K562 (cell line): ENCODE results near the gene TMEM87B. TPM values are rescaled to one million over a fixed set of nuclear protein-coding genes. Genes with fewer than 3 reads are reported as not detected.

Experiments
- ATAC-seq: fragments of 200-7000 bp; cut with Tn5 transposase; 3 replicates; pipeline ENCODE4 v1.9.1; 2020; ENCODE audit warnings: moderate library complexity
- BruUV-seq: library from RNA; stranded (reverse); fragments of 400-500 nt; replicated peaks from 2 replicates; lab custom pipeline; 2021; lab: Mats Ljungman, UMichigan
- CTCF ChIA-PET: fragments of 300-600 bp; formaldehyde crosslinking; extraction: SDS; loops from one replicate; lab custom pipeline; 2021; ENCODE audit warnings: low intra/inter-chr PET ratio; lab: Yijun Ruan, JAX
- POLR2A ChIA-PET: fragments of 300-600, 350-650 bp; sonication (Branson Sonifier 250); formaldehyde crosslinking; extraction: SDS; loops from one replicate; lab custom pipeline; 2021; ENCODE audit warnings: antibody characterized with exemption, inconsistent platforms; lab: Yijun Ruan, JAX
- DNase-seq, 4 experiments: peaks; one replicate each; pipeline versions ENCODE4 v3.0.0 to v3.0.0-alpha.2; 2011 to 2018; ENCODE audit warnings: low spot score in 3 of 4, mixed read lengths in 3 of 4; ENCODE audit errors: extremely low read depth in 1 of 4
- FAIRE-seq: peaks from 2 replicates; lab custom pipeline; 2011; peaks lifted over from hg19 to GRCh38; lab: Jason Lieb, UNC
- H2AFZ ChIP-seq: 2 replicates; pipeline ENCODE4 v1.6.0; 2011; ENCODE audit warnings: low read depth, low read length, control low read depth, inconsistent platforms
- H3K27ac ChIP-seq: fragments of 200-600 bp; 3 replicates; pipeline ENCODE4 v1.8.0; 2011; ENCODE audit warnings: low read depth, mild to moderate bottlenecking, control low read depth, inconsistent platforms, low read length, moderate library complexity, mixed read lengths; ENCODE audit errors: extremely low read depth
- H3K27me3 ChIP-seq, 2 experiments: fragments of 300-600 bp in 1 of 2; 2 replicates in 1 of 2; 3 replicates in 1 of 2; pipeline versions ENCODE4 v1.6.0 to v1.8.0; 2011; ENCODE audit warnings: inconsistent platforms in 2 of 2, low read length in 2 of 2, mild to moderate bottlenecking in 1 of 2, mixed read lengths in 1 of 2, moderate library complexity in 1 of 2; ENCODE audit not compliant: control insufficient read depth in 2 of 2, insufficient read depth in 2 of 2
- H3K36me3 ChIP-seq: fragments of 300-600 bp; 3 replicates; pipeline ENCODE4 v1.8.0; 2011; ENCODE audit warnings: mild to moderate bottlenecking, low read length, inconsistent platforms; ENCODE audit not compliant: control insufficient read depth, insufficient read depth
- H3K4me1 ChIP-seq, 2 experiments: fragments of 200-600 bp in 1 of 2; replicated peaks in 1 of 2; 2 replicates in 1 of 2; 3 replicates in 1 of 2; pipeline versions ENCODE4 v1.5.1 to v1.8.0; 2011; ENCODE audit warnings: inconsistent platforms in 2 of 2, low read length in 2 of 2, mild to moderate bottlenecking in 1 of 2, mixed read lengths in 1 of 2, moderate library complexity in 1 of 2; ENCODE audit not compliant: control insufficient read depth in 2 of 2, insufficient read depth in 2 of 2
- H3K4me2 ChIP-seq: 2 replicates; pipeline ENCODE4 v1.6.1; 2011; ENCODE audit warnings: low read length, control low read depth, inconsistent platforms, mixed read lengths; ENCODE audit not compliant: insufficient read depth
- H3K4me3 ChIP-seq: fragments of 200-600 bp; sonication (generic), shearing (Covaris generic); 2 replicates; pipeline ENCODE4 v1.5.1; 2016; ENCODE audit warnings: control low read depth, inconsistent platforms
- H3K79me2 ChIP-seq: fragments of 200-600 bp; 3 replicates; pipeline ENCODE4 v1.8.0; 2011; ENCODE audit warnings: low read length, inconsistent platforms; ENCODE audit not compliant: control insufficient read depth, insufficient read depth
- H3K9ac ChIP-seq, 2 experiments: 2 replicates each; pipeline versions ENCODE4 v1.6.0 to v1.6.1; 2011; ENCODE audit warnings: low read depth in 2 of 2, low read length in 2 of 2, control low read depth in 1 of 2, inconsistent platforms in 1 of 2, mild to moderate bottlenecking in 1 of 2, mixed read lengths in 1 of 2; ENCODE audit not compliant: insufficient read depth in 1 of 2
- H3K9me1 ChIP-seq: one replicate; pipeline ENCODE4 v1.6.0; 2011; ENCODE audit warnings: inconsistent platforms, mild to moderate bottlenecking, low read length, moderate library complexity; ENCODE audit not compliant: control insufficient read depth, insufficient read depth
- H3K9me3 ChIP-seq: replicated peaks from 2 replicates; pipeline ENCODE4 v1.5.1; 2011; ENCODE audit warnings: low read depth, low read length, inconsistent platforms; ENCODE audit not compliant: control insufficient read depth, insufficient read depth
- H4K20me1 ChIP-seq: replicated peaks from 2 replicates; pipeline ENCODE4 v1.6.1; 2011; ENCODE audit warnings: low read length, inconsistent platforms, mixed read lengths; ENCODE audit not compliant: control insufficient read depth, insufficient read depth
- C11orf30 ChIP-seq: fragments of 450-650 bp; IDR thresholded peaks from 2 replicates; pipeline ENCODE4 v1.6.1; 2016; ENCODE audit warnings: low read depth, mild to moderate bottlenecking
- GABPB2 ChIP-seq: fragments of 250-450 bp; sonication (Bioruptor Pico); conservative IDR thresholded peaks from 2 replicates; pipeline ENCODE4 v1.5.1; 2021; ENCODE audit warnings: mild to moderate bottlenecking
- GATAD2A ChIP-seq: fragments of 450-650 bp; IDR thresholded peaks from 2 replicates; pipeline ENCODE4 v1.6.1; 2017
- HOXB6 ChIP-seq: fragments of 250-450 bp; sonication (Bioruptor Pico); IDR thresholded peaks from 2 replicates; pipeline ENCODE4 v1.5.1; 2022; ENCODE audit warnings: mild to moderate bottlenecking, borderline replicate concordance
- MAFF ChIP-seq: IDR thresholded peaks from 2 replicates; pipeline ENCODE4 v1.6.1; 2012; ENCODE audit warnings: low read length, improper control_type of control experiment
- MAFG ChIP-seq: fragments of 450-650 bp; conservative IDR thresholded peaks from 2 replicates; pipeline ENCODE4 v1.6.1; 2016; ENCODE audit warnings: missing genetic modification characterization, missing compliant biosample characterization
- MAFK ChIP-seq: IDR thresholded peaks from 2 replicates; pipeline ENCODE4 v1.6.1; 2011; ENCODE audit warnings: low read length, improper control_type of control experiment
- RBBP5 ChIP-seq: fragments of 200-600 bp; sonication (generic); IDR thresholded peaks from 2 replicates; pipeline ENCODE4 v1.6.1; 2012; ENCODE audit warnings: borderline replicate concordance, mild to moderate bottlenecking, low read length, control low read depth, inconsistent platforms; ENCODE audit not compliant: insufficient read depth, poor library complexity, severe bottlenecking
- ZNF316 ChIP-seq: fragments of 450-650 bp; IDR thresholded peaks from 2 replicates; pipeline ENCODE4 v1.6.1; 2016
- WGBS: fragments of 100-300 bp; shearing (Covaris generic); methylation state at CpG from one replicate; pipeline ENCODE4 v1.1.6; 2016; ENCODE audit warnings: low coverage, mixed read lengths; ENCODE audit not compliant: insufficient coverage; ENCODE audit errors: missing lambda C conversion rate; 5-methylcytosine and 5-hydroxymethylcytosine counted together
- in situ Hi-C: fragments of 300-500 bp; cut with MboI; formaldehyde crosslinking; loops from 4 replicates; pipeline ENCODE4 v1.15.0; 2018; ENCODE audit warnings: inconsistent platforms, mixed read lengths
- intact Hi-C: fragments of 100-400 bp; cut with micrococcal nuclease; formaldehyde crosslinking; loops from 2 replicates; pipeline ENCODE4 v1.14.2; 2022
- polyA plus RNA-seq, 8 experiments: library from polyadenylated mRNA; depleted of rRNA in 4 of 8; stranded (reverse) in 5 of 8; unstranded in 3 of 8; fragments of >200 nt; fragmentation: Nextera tagmentation in 2 of 8; fragmentation: Illumina TruSeq in 1 of 8; extraction: Ambion mirVana in 2 of 8; extraction: Trizol in 1 of 8; gene quantifications; 2 replicates each; pipeline versions ENCODE4 v1.2.1 to v1.2.3, GENCODE V29; 2011 to 2014; ENCODE audit warnings: inconsistent platforms in 1 of 8, missing spikeins in 1 of 8
- total RNA-seq, 7 experiments: library from RNA; depleted of rRNA in 6 of 7; stranded (reverse); fragments of >200 nt in 6 of 7; fragmentation: Illumina TruSeq in 2 of 7; extraction: Trizol in 2 of 7; gene quantifications; 2 replicates each; pipeline versions ENCODE4 v1.2.1 to v1.2.3, GENCODE V29; 2011 to 2021; ENCODE audit warnings: low replicate concordance in 1 of 7

TMEM87B gene
- total and polyA plus RNA-seq, 9 of the 15 experiments (the other 6 are each of a cell fraction or from before 2014, with no cell fraction given) = 3.7 to 17.1 (median 11.0) TPM

DNA sequence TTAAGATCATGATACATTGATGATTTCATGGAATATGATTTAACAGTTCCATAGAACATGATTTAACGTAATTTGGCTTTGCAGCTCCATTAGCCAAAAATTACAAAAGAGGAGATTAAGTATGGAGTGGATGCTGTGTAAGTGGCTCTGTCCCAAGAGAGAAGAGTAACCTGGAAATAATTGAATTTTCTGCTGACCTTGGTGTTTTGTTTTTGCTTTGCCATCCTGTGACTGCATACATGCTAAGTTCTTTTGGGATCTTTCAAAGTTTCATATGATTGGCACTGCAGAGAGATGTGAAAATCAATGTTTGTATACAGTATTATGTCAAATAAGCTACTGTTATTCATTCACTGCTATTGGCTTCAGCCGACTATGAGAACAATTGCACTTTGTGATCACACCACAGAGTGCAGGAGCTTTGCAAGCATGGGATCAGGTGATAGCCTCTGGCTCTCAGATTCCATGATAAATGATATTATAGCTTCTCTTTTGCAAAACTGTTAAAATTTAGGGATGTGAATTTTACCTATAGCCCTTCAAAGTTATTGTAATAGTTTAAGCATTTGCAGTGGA lies 46.1 kb upstream of the TMEM87B start:
- no peak overlapping the region for H2AFZ ChIP-seq
- no peaks in the 10 kb centered on the region for H3K36me3 ChIP-seq
- peaks cover 2 to 9% of the 10 kb centered on the region in 2 experiments; a peak in 3 of 5 replicates for H3K4me1 ChIP-seq
- H3K4me2 ChIP-seq = no peak overlapping the region
- no peaks in the 10 kb centered on the region for H3K79me2 ChIP-seq
- no peak overlapping the region for H3K27ac ChIP-seq
- H3K9me3 ChIP-seq = no peaks in the 10 kb centered on the region
- ATAC-seq = no peak
- in situ Hi-C loops = no loop called here
- TF ChIP-seq C11orf30 = peak; percentile 67; the same call in 1 of the 2 replicates
- peak; percentile 72 for TF ChIP-seq MAFG (tag)
- no peak for TF ChIP-seq GATAD2A
- no peak for TF ChIP-seq GABPB2 (CRISPR knock-in tag)
- peak; percentile 73 for TF ChIP-seq MAFF
- peak; percentile 44; the same call in 1 of the 2 replicates for TF ChIP-seq MAFK
- TF ChIP-seq RBBP5 = no peak
- peak; percentile 88 for TF ChIP-seq ZNF316
- TF ChIP-seq HOXB6 = no peak
- TF ChIP-seq, all 486 proteins: peak for 5
- intact Hi-C loops = no loop called here
- FAIRE-seq (no peak), DNase-seq (no peak)
- H3K27me3 ChIP-seq = no peaks in the 10 kb centered on the region; a peak in 1 of 5 replicates
- no peak overlapping the region for H3K4me3 ChIP-seq
- H3K9me1 ChIP-seq = no peaks in the 10 kb centered on the region
- BruUV-seq = no TSS peak
- no peak overlapping the region for H3K9ac ChIP-seq
- H4K20me1 ChIP-seq = no peaks in the 10 kb centered on the region
- POLR2A ChIA-PET = no interaction called here
- CTCF ChIA-PET = no interaction called here
- 19% methylated on average over 2 of the region's 2 CpGs for WGBS
